Mesenchymal stem cell (in vitro differentiated cells and primary cell): ENCODE data around the gene GPAT3.
A peak's percentile ranks its signal among the peaks of the same experiment; 100 is the strongest.

ENCODE experiments used
- DNase-seq: peaks from one replicate; pipeline ENCODE4 v3.0.0-alpha.2; 2013
- H2AFZ ChIP-seq: one replicate; pipeline ENCODE4 v1.6.1; 2013; ENCODE audit warnings: low read depth, mild to moderate bottlenecking, control low read depth, inconsistent platforms, low read length, moderate library complexity
- H2AK5ac ChIP-seq: 2 replicates; pipeline ENCODE4 v1.6.1; 2013; ENCODE audit warnings: low read length, moderate library complexity, mild to moderate bottlenecking, inconsistent platforms; ENCODE audit not compliant: severe bottlenecking
- H2BK120ac ChIP-seq: one replicate; pipeline ENCODE4 v1.6.1; 2013; ENCODE audit warnings: low read depth, mild to moderate bottlenecking, inconsistent platforms, low read length, moderate library complexity
- H2BK12ac ChIP-seq, 2 experiments: one replicate each; pipeline ENCODE4 v1.6.1; 2013; ENCODE audit warnings: inconsistent platforms in 2 of 2, low read length in 2 of 2, mild to moderate bottlenecking in 2 of 2, moderate library complexity in 2 of 2, control low read depth in 1 of 2
- H2BK15ac ChIP-seq: one replicate; pipeline ENCODE4 v1.6.1; 2013; ENCODE audit warnings: mild to moderate bottlenecking, low read depth, inconsistent platforms; ENCODE audit not compliant: poor library complexity, severe bottlenecking
- H2BK5ac ChIP-seq: 2 replicates; pipeline ENCODE4 v1.6.1; 2013; ENCODE audit warnings: low read depth, mild to moderate bottlenecking, low read length, control low read depth, inconsistent platforms; ENCODE audit not compliant: poor library complexity, severe bottlenecking
- H3K14ac ChIP-seq, 2 experiments: one replicate each; pipeline ENCODE4 v1.6.1; 2013; ENCODE audit warnings: inconsistent platforms in 2 of 2, low read length in 2 of 2, control low read depth in 1 of 2, mild to moderate bottlenecking in 1 of 2, moderate library complexity in 1 of 2
- H3K18ac ChIP-seq, 2 experiments: one replicate each; pipeline ENCODE4 v1.6.1; 2013; ENCODE audit warnings: inconsistent platforms in 2 of 2, low read length in 2 of 2, control low read depth in 1 of 2, low read depth in 1 of 2, mild to moderate bottlenecking in 1 of 2
- H3K23ac ChIP-seq, 2 experiments: one replicate each; pipeline ENCODE4 v1.6.1; 2013; ENCODE audit warnings: inconsistent platforms in 2 of 2, low read length in 2 of 2, mild to moderate bottlenecking in 2 of 2, moderate library complexity in 2 of 2, control low read depth in 1 of 2
- H3K27ac ChIP-seq: 2 replicates; pipeline ENCODE4 v1.5.1; 2013; ENCODE audit warnings: mild to moderate bottlenecking, moderate library complexity, low read length, control low read depth, inconsistent platforms; ENCODE audit not compliant: poor library complexity, severe bottlenecking
- H3K27me3 ChIP-seq, 2 experiments: 2 replicates each; pipeline versions ENCODE4 v1.6.1 to v1.7.0; 2013; ENCODE audit warnings: low read length in 2 of 2, mild to moderate bottlenecking in 2 of 2, moderate library complexity in 2 of 2, control low read depth in 1 of 2, inconsistent platforms in 1 of 2; ENCODE audit not compliant: control insufficient read depth in 1 of 2, insufficient read depth in 1 of 2
- H3K36me3 ChIP-seq, 2 experiments: 2 replicates each; pipeline versions ENCODE4 v1.6.1 to v1.7.0; 2013; ENCODE audit warnings: low read length in 2 of 2, control low read depth in 1 of 2, inconsistent platforms in 1 of 2, low read depth in 1 of 2, mild to moderate bottlenecking in 1 of 2; ENCODE audit not compliant: insufficient read depth in 2 of 2, control insufficient read depth in 1 of 2
- H3K4ac ChIP-seq, 2 experiments: one replicate each; pipeline ENCODE4 v1.6.1; 2013; ENCODE audit warnings: inconsistent platforms in 2 of 2, low read length in 2 of 2, mild to moderate bottlenecking in 2 of 2, moderate library complexity in 2 of 2, control low read depth in 1 of 2, low read depth in 1 of 2
- H3K4me1 ChIP-seq: 2 replicates; pipeline ENCODE4 v1.6.1; 2013; ENCODE audit warnings: low read depth, low read length, control low read depth; ENCODE audit not compliant: control insufficient read depth, insufficient read depth
- H3K4me2 ChIP-seq: 2 replicates; pipeline ENCODE4 v1.6.1; 2013; ENCODE audit warnings: low read length, mild to moderate bottlenecking, inconsistent platforms; ENCODE audit not compliant: poor library complexity, severe bottlenecking
- H3K4me3 ChIP-seq, 2 experiments: 2 replicates each; pipeline versions ENCODE4 v1.5.1 to v1.7.0; 2013; ENCODE audit warnings: low read length in 2 of 2, mild to moderate bottlenecking in 2 of 2, control low read depth in 1 of 2, low read depth in 1 of 2; ENCODE audit not compliant: insufficient read depth in 1 of 2
- H3K79me1 ChIP-seq: replicated peaks from 2 replicates; pipeline ENCODE4 v1.6.1; 2013; ENCODE audit warnings: mild to moderate bottlenecking, control low read depth, low read length, inconsistent platforms; ENCODE audit not compliant: poor library complexity, severe bottlenecking
- H3K9ac ChIP-seq: 2 replicates; pipeline ENCODE4 v1.7.0; 2013; ENCODE audit warnings: mild to moderate bottlenecking, low read length, moderate library complexity
- H3K9me3 ChIP-seq: 2 replicates; pipeline ENCODE4 v1.7.0; 2013; ENCODE audit warnings: mild to moderate bottlenecking, low read length; ENCODE audit not compliant: control insufficient read depth
- H4K8ac ChIP-seq: one replicate; pipeline ENCODE4 v1.6.1; 2013; ENCODE audit warnings: inconsistent platforms, mild to moderate bottlenecking, low read length, moderate library complexity
- H4K91ac ChIP-seq: one replicate; pipeline ENCODE4 v1.6.1; 2013; ENCODE audit warnings: mild to moderate bottlenecking, low read length, inconsistent platforms
- WGBS: methylation state at CpG from one replicate; pipeline ENCODE4 v1.1.7; 2013; ENCODE audit warnings: mixed read lengths; 5-methylcytosine and 5-hydroxymethylcytosine counted together

The GPAT3 gene

DNA sequence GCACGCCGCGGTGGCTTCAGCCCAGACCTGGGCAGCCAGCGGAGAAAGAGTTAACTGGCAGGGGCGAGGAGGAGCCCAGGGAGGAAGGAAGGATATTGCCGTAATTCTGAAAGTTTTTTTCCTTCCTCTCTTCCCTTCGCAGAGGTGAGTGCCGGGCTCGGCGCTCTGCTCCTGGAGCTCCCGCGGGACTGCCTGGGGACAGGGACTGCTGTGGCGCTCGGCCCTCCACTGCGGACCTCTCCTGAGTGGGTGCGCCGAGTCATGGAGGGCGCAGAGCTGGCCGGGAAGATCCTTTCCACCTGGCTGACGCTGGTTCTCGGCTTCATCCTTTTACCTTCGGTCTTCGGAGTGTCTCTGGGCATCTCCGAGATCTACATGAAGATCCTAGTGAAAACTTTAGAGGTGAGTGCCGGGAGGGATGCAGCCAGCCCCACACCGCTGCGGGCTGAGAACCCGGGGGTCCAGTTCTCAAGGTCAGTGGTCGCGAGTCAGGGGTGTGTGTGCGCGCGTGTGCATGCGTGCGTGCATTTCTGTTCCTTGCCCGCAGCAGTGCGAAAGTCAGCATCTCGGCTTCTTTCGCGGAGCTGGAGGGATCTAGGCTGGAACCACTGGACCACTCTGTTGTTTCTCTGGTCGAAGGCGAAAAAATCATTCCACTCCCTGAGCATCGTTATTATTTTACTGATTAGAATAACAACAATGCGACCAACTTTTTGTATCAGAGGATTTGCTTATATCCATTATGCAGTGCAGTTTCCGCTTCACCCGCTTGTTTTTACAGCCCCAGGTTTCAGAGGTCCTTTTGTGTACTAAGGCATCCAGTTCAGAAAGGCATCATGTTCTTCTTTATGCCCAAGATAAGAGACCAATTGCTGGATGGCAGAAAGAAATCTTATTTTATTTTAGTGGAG, 709 bp downstream of the GPAT3 start:
- peaks cover 12 to 16% of the 10 kb centered on the region in 2 experiments for H3K27me3 ChIP-seq
- H2BK15ac ChIP-seq: peak overlapping the region; percentile 91
- peak overlapping the region; percentile 16 to 88 for H3K18ac ChIP-seq
- no peaks in the 10 kb centered on the region for H3K9me3 ChIP-seq
- H2AK5ac ChIP-seq: no peak overlapping the region
- peak overlapping the region in 1 of 2 experiments; percentile 38 for H3K4ac ChIP-seq
- H3K4me1 ChIP-seq: peaks cover 7% of the 10 kb centered on the region
- H2BK12ac ChIP-seq: peak overlapping the region; percentile 9 to 75
- DNase-seq: peak; percentile 25
- H3K4me3 ChIP-seq: peak overlapping the region; percentile 83 to 92
- peaks cover 0 to 7% of the 10 kb centered on the region in 2 experiments for H3K36me3 ChIP-seq
- peak overlapping the region; percentile 92 for H3K9ac ChIP-seq
- H3K27ac ChIP-seq: no peak overlapping the region
- peak overlapping the region in 1 of 2 experiments; percentile 74 for H3K14ac ChIP-seq
- no peak overlapping the region for H2BK5ac ChIP-seq
- 5% methylated on average over 42 of the region's 46 CpGs for WGBS
- no peak overlapping the region for H2BK120ac ChIP-seq
- H3K79me1 ChIP-seq: peaks cover 9% of the 10 kb centered on the region
- no peak overlapping the region for H4K91ac ChIP-seq
- peak overlapping the region in 1 of 2 experiments; percentile 84 for H3K23ac ChIP-seq
- peak overlapping the region; percentile 94 for H2AFZ ChIP-seq
- H3K4me2 ChIP-seq: peak overlapping the region; percentile 63
- peak overlapping the region; percentile 19 for H4K8ac ChIP-seq

DNA sequence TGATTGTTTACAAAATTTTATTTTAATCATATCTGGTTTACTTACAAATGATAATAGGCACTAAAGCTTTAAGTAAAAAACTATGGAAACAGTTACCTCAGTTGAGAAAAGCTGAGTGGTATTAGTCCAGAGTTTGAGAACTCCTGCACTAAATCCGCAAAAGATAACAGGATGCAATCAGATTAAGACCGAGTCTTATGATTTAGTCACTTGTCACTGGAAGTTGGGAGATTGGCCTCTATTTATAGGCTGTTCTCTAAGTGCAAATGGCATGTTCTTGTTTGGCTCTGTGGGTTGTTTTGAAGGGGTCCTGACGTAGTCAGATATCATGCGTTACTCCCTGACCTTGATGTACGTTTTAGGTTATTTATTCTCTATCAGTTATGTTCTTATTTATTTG, 6.3 kb downstream of the GPAT3 start:
- H2AFZ ChIP-seq: no peak overlapping the region
- no peak overlapping the region for H3K4ac ChIP-seq
- no peak overlapping the region for H3K4me3 ChIP-seq
- H3K14ac ChIP-seq: no peak overlapping the region
- H4K91ac ChIP-seq: no peak overlapping the region
- no peak overlapping the region for H2BK5ac ChIP-seq
- 78% methylated on average over 2 of the region's 5 CpGs for WGBS
- no peaks in the 10 kb centered on the region for H3K9me3 ChIP-seq
- H3K4me2 ChIP-seq: no peak overlapping the region
- no peak overlapping the region for H2BK12ac ChIP-seq
- no peak overlapping the region for H3K18ac ChIP-seq
- H3K4me1 ChIP-seq: no peaks in the 10 kb centered on the region
- no peak overlapping the region for H2BK15ac ChIP-seq
- no peaks in the 10 kb centered on the region for H3K27me3 ChIP-seq
- no peak overlapping the region for H3K27ac ChIP-seq
- H3K36me3 ChIP-seq: peaks cover 0 to 20% of the 10 kb centered on the region in 2 experiments
- H3K23ac ChIP-seq: no peak overlapping the region
- no peak overlapping the region for H3K9ac ChIP-seq
- no peak for DNase-seq
- no peak overlapping the region for H2BK120ac ChIP-seq
- no peak overlapping the region for H2AK5ac ChIP-seq
- H3K79me1 ChIP-seq: peaks cover 2% of the 10 kb centered on the region
- no peak overlapping the region for H4K8ac ChIP-seq

- Histone ChIP-seq H3K27ac (no peak overlapping the region), H2AFZ (no peak overlapping the region), H3K9ac (no peak overlapping the region), H3K23ac (no peak overlapping the region), H3K4me2 (no peak overlapping the region), H2BK15ac (no peak overlapping the region), H3K79me1 (no peaks in the 10 kb centered on the region), H3K14ac (no peak overlapping the region), H4K91ac (no peak overlapping the region), H3K4me1 (peaks cover 2% of the 10 kb centered on the region), H3K36me3 (peaks cover 0 to 12% of the 10 kb centered on the region in 2 experiments), H4K8ac (no peak overlapping the region), H2BK5ac (no peak overlapping the region), H3K4me3 (no peak overlapping the region), H2BK120ac (no peak overlapping the region), H2AK5ac (no peak overlapping the region), H2BK12ac (no peak overlapping the region), H3K18ac (no peak overlapping the region), H3K27me3 (no peaks in the 10 kb centered on the region), H3K4ac (peak overlapping the region in 1 of 2 experiments; percentile 4), H3K9me3 (no peaks in the 10 kb centered on the region)
- DNase-seq: peak; percentile 20
- 95% methylated on average over 3 of the region's 3 CpGs for WGBS
Observed at GRCh38 chr4:83546786-83547185, 10.9 kb downstream of the GPAT3 start.

GRCh38 chr4:83548151-83548905, 12.4 kb downstream of the GPAT3 start:
- Histone ChIP-seq H3K9ac (peak overlapping the region; percentile 55), H3K18ac (peak overlapping the region in 1 of 2 experiments; percentile 7), H3K4me2 (no peak overlapping the region), H3K4me1 (peaks cover 5% of the 10 kb centered on the region), H3K23ac (no peak overlapping the region), H2AK5ac (no peak overlapping the region), H2BK15ac (no peak overlapping the region), H2AFZ (no peak overlapping the region), H4K8ac (peak overlapping the region; percentile 4), H3K27ac (peak overlapping the region; percentile 9), H2BK120ac (no peak overlapping the region), H2BK5ac (no peak overlapping the region), H3K14ac (no peak overlapping the region), H4K91ac (no peak overlapping the region), H3K9me3 (no peaks in the 10 kb centered on the region), H2BK12ac (no peak overlapping the region), H3K79me1 (peaks cover 2% of the 10 kb centered on the region), H3K27me3 (no peaks in the 10 kb centered on the region), H3K4me3 (no peak overlapping the region), H3K36me3 (peaks cover 0 to 10% of the 10 kb centered on the region in 2 experiments), H3K4ac (peak overlapping the region in 1 of 2 experiments; percentile 40)
- peak; percentile 89 for DNase-seq
- WGBS: 42% methylated on average over 6 of the region's 7 CpGs
